MCF 10A (cell line): Measurements from ENCODE around the gene CMTM5. TPM values are rescaled to one million over a fixed set of nuclear protein-coding genes. Genes with fewer than 3 reads are reported as not detected.

ENCODE experiments used
- Bru-seq: library from RNA; stranded (reverse); fragments of 400-500 nt; gene quantifications from one replicate; lab custom pipeline; 2021; lab: Mats Ljungman, UMichigan
- BruChase-seq, 2 experiments: library from RNA; stranded (reverse); fragments of 400-500 nt; gene quantifications; one replicate each; lab custom pipeline; 2021; lab: Mats Ljungman, UMichigan
- BruUV-seq: library from RNA; stranded (reverse); fragments of 400-500 nt; replicated peaks from 2 replicates; lab custom pipeline; 2021; lab: Mats Ljungman, UMichigan
- CTCF ChIA-PET: fragments of 300-600 bp; sonication (Branson Sonifier 250); formaldehyde crosslinking; extraction: SDS; loops from one replicate; lab custom pipeline; 2021; ENCODE audit warnings: antibody characterized with exemption, inconsistent platforms; lab: Yijun Ruan, JAX
- POLR2A ChIA-PET: fragments of 300-600, 350-650 bp; sonication (Branson Sonifier 250); formaldehyde crosslinking; extraction: SDS; loops from one replicate; lab custom pipeline; 2020; ENCODE audit warnings: antibody characterized with exemption, inconsistent platforms; lab: Yijun Ruan, JAX
- DNase-seq: peaks from one replicate; pipeline ENCODE4 v3.0.0-alpha.2; 2018; ENCODE audit not compliant: unreplicated experiment
- H3K27ac Mint-ChIP-seq: one replicate; pipeline ENCODE4 v1.8.0; 2022; ENCODE audit warnings: mild to moderate bottlenecking, low read depth, mixed read lengths; ENCODE audit not compliant: unreplicated experiment
- H3K27me3 Mint-ChIP-seq: one replicate; pipeline ENCODE4 v1.8.0; 2022; ENCODE audit warnings: mixed read lengths; ENCODE audit not compliant: insufficient read depth, unreplicated experiment
- H3K36me3 Mint-ChIP-seq: one replicate; pipeline ENCODE4 v1.8.0; 2022; ENCODE audit warnings: mild to moderate bottlenecking, moderate library complexity, mixed read lengths; ENCODE audit not compliant: insufficient read depth, unreplicated experiment
- H3K4me1 Mint-ChIP-seq: one replicate; pipeline ENCODE4 v1.8.0; 2022; ENCODE audit warnings: mixed read lengths; ENCODE audit not compliant: insufficient read depth, unreplicated experiment
- H3K4me3 Mint-ChIP-seq: one replicate; pipeline ENCODE4 v1.8.0; 2022; ENCODE audit warnings: mild to moderate bottlenecking, moderate library complexity, mixed read lengths; ENCODE audit not compliant: unreplicated experiment
- H3K9me3 Mint-ChIP-seq: one replicate; pipeline ENCODE4 v1.8.0; 2022; ENCODE audit warnings: mixed read lengths; ENCODE audit not compliant: unreplicated experiment
- intact Hi-C: fragments of 100-400 bp; cut with micrococcal nuclease; formaldehyde crosslinking; loops from 2 replicates; pipeline ENCODE4 v1.14.1; 2022
- long read RNA-seq: library from polyadenylated mRNA; stranded (forward); transcript quantifications from one replicate; pipeline ENCODE4 v2.0.0, GENCODE V29; 2022
- total RNA-seq: library from RNA; stranded (reverse); gene quantifications from 2 replicates; pipeline ENCODE4 v1.2.3, GENCODE V29; 2022
- TF ChIP-seq, protein P1 (sequence below): fragments of 200-600 bp; IDR thresholded peaks from one replicate; pipeline ENCODE4 v1.8.0; 2022; ENCODE audit warnings: antibody characterized with exemption, mild to moderate bottlenecking; ENCODE audit not compliant: unreplicated experiment

Gene CMTM5, protein sequence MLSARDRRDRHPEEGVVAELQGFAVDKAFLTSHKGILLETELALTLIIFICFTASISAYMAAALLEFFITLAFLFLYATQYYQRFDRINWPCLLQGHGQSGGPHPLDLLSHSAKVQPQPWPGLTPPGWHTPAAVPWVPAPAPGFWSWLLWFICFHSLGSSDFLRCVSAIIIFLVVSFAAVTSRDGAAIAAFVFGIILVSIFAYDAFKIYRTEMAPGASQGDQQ
- total RNA-seq = not detected in 2 replicates
- not detected for Bru-seq, nascent RNA
- BruChase-seq, experiment 1, labeled RNA remaining after a 6-hour chase = not detected
- not detected for BruChase-seq, experiment 2, labeled RNA remaining after a 2-hour chase
- long read RNA-seq = 0 reads

DNA sequence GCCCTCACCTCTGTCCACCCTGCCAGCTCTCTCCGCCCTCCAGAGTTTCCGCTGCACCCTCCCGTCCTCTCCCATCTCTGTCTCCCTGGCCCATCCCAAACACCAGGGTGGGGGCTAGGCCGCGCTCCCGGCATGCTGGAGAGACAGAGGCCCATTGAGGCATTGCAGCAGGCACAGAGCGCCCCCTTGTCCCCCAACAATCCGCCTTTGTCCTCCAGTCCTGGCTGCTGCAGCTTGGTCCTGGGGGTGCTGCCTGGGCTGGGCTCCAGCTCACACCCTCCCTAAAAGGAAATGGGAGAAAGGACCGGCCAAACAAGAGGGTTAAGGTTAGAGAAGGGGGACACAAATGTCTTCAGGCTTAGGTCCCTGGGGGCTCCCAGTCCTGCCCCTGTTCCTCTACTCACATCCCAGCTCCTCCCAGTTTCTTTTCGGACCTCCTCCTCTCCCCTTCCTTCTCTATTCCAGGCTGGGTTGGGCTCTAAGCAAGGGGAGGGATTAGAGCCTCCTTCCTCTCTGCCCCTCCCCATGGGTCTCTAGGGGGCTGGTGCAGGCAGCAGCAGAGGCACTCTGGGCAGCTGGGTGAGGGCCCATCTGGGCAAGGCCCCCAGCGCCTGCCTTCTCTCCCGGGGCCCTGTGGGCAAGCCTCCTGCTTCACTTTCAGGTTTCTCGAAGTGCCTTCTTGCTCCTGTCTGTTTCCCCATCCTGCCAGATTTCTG, at the start of gene CMTM5:
CMTM5 (plus strand) TSS at position 565 of the 716 bp plus-strand sequence. CDS start 206 bp downstream, outside the sequence.
- BruUV-seq = no TSS peak
- Mint-ChIP-seq H3K27ac (no peak within 1 kb of the TSS), H3K4me3 (no peak within 1 kb of the TSS), H3K9me3 (no peaks in the 10 kb centered on the region), H3K36me3 (no peaks in the 10 kb centered on the region), H3K27me3 (peaks cover 46% of the 10 kb centered on the region), H3K4me1 (no peaks in the 10 kb centered on the region)
- intact Hi-C loops = no loop called here
- CTCF ChIA-PET = interaction anchor here (0.6 to 1.4 kb wide), 8 partner anchors 9 to 1047 kb away, joined by 3 to 4 read pairs (median 3); no protein-coding TSS in a partner anchor
- POLR2A ChIA-PET = no interaction called here
- DNase-seq = no peak
- TF ChIP-seq, protein P1, sequence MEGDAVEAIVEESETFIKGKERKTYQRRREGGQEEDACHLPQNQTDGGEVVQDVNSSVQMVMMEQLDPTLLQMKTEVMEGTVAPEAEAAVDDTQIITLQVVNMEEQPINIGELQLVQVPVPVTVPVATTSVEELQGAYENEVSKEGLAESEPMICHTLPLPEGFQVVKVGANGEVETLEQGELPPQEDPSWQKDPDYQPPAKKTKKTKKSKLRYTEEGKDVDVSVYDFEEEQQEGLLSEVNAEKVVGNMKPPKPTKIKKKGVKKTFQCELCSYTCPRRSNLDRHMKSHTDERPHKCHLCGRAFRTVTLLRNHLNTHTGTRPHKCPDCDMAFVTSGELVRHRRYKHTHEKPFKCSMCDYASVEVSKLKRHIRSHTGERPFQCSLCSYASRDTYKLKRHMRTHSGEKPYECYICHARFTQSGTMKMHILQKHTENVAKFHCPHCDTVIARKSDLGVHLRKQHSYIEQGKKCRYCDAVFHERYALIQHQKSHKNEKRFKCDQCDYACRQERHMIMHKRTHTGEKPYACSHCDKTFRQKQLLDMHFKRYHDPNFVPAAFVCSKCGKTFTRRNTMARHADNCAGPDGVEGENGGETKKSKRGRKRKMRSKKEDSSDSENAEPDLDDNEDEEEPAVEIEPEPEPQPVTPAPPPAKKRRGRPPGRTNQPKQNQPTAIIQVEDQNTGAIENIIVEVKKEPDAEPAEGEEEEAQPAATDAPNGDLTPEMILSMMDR = no peak

DNA sequence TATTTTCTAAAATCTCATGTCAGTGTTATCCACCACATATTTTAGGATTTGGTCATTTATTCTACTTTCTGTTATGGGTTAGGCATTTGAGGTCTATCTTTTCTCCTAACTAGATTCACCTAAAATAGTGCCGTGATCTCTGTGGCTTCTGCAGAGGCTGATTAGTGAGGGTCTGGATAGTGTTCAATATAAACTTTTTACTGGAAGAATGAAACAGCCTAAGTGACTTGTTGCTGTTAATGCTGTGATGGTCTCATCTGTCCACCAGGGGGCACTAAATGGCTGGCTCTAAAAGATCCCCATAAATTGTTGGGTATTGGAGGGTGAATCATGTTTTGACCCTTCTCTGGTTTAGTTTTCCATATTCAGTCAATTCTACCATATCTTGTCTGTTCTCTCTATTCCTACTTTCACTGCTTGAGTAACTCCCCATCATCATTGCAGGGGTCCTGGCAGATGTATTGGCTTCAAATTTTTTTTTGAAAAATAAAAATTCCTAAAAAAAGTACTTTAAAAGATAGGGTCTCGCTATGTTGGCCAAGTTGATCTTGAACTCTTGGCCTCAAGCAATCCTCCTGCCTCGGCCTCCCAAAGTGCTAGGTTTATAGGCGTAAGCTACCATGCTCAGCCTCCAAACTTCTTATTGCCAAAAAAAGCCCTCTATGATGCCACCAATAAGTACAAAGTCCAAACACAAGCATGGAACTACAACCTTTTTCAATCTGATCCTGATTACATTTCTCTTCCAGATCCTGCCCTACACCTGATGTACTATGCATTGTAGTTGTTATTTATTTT, 48.7 kb upstream of the CMTM5 start:
- ChIA-PET CTCF (interaction anchor here (0.6 to 4.8 kb wide), 15 partner anchors 14 to 261 kb away, joined by 3 to 62 read pairs (median 4); partner anchors contain the start of gene CMTM5), POLR2A (interaction anchor here (1.2 to 2.7 kb wide), 4 partner anchors 8 to 54 kb away, joined by 3 to 12 read pairs (median 4); partner anchors contain the start of genes BCL2L2 and PPP1R3E)
- H3K4me3 Mint-ChIP-seq = no peak overlapping the region
- intact Hi-C loops = loop anchor here (1.0 to 2.0 kb wide), 4 partner anchors 34 to 235 kb away; no protein-coding TSS in a partner anchor
- no peaks in the 10 kb centered on the region for H3K27me3 Mint-ChIP-seq
- no peaks in the 10 kb centered on the region for H3K9me3 Mint-ChIP-seq
- no TSS peak for BruUV-seq
- DNase-seq = peak; percentile 78
- peaks cover 11% of the 10 kb centered on the region for H3K4me1 Mint-ChIP-seq
- no peak overlapping the region for H3K27ac Mint-ChIP-seq
- TF ChIP-seq, protein P1 = peak; percentile 80
- H3K36me3 Mint-ChIP-seq = peaks cover 52% of the 10 kb centered on the region

DNA sequence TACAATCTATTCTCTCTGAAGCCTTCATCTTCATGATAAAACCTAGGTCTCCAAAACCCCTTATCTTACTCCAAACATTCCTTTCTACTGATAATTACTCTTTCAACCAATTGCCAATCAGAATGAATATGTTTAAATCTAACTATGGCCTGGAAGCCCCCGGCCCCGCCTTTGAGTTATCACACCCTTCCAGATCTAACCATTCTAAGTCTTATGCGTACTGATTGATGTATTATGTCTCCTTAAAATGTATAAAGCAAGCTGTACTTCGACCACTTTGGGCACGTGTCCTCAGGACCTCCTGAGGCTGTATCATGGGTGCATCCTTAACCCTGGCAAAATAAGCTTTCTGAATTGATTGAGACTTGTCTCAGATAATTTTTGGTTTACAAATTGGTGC, 41.2 kb upstream of the CMTM5 start:
- H3K4me3 Mint-ChIP-seq = no peak overlapping the region
- no peaks in the 10 kb centered on the region for H3K36me3 Mint-ChIP-seq
- H3K9me3 Mint-ChIP-seq = no peaks in the 10 kb centered on the region
- no TSS peak for BruUV-seq
- H3K4me1 Mint-ChIP-seq = no peaks in the 10 kb centered on the region
- ChIA-PET POLR2A (interaction anchor here (1.2 kb wide), 2 partner anchors 8 to 14 kb away, joined by 3 to 4 read pairs; partner anchors contain the start of gene PABPN1), CTCF (interaction anchor here (1.4 to 1.6 kb wide), 3 partner anchors 9 to 44 kb away, joined by 3 to 9 read pairs (median 3); no protein-coding TSS in a partner anchor)
- intact Hi-C loops = no loop called here
- DNase-seq = no peak
- TF ChIP-seq, protein P1 = no peak
- H3K27ac Mint-ChIP-seq = no peak overlapping the region
- no peaks in the 10 kb centered on the region for H3K27me3 Mint-ChIP-seq
